HG02759 (cell line): ENCODE data around the gene CHST12.

ENCODE experiments used
- ATAC-seq: cut with Tn5 transposase; IDR thresholded peaks from one replicate; pipeline ENCODE4 v1.9.1; 2021; ENCODE audit warnings: mild to moderate bottlenecking, moderate library complexity; ENCODE audit not compliant: unreplicated experiment

Gene CHST12

DNA sequence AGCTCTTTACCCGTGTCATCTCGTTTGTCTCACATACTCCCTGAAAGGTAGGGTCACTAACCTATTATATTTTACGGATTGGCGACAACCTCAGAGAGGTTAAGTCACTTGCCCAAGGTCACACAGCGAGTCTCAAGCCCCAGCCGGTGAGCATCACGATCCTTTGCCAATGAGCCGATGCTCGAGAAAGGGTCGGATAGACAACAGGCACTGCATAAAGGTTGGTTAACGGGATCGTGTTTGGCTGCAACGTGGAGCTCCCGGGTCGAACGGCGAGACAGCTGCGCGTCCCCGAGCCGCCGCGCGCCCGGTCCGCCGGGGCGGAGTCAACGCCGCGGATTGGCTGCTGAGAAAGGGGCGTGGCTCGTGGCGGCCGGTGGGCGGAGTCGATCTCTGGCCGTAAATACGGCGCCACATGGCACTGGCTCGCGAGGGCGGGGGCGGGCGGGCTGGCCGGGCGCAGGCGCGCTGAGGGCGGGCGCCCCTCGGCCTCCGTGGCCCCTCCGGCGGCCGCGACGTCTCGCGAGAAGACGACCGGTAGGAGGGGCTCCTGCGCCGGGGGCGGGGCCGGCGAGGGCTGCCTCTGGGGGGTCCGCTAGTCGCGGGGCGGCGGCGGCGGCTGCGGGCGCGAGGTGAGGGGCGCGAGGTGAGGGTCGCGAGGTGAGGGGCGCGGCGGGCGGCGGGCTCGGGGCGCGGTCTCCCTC lies at the start of gene CHST12:
TSS of gene CHST12 (plus strand) at position 598 of the 704 bp plus-strand sequence. CDS start 29,029 bp downstream, outside the sequence.
- ATAC-seq: peak; percentile 58

DNA sequence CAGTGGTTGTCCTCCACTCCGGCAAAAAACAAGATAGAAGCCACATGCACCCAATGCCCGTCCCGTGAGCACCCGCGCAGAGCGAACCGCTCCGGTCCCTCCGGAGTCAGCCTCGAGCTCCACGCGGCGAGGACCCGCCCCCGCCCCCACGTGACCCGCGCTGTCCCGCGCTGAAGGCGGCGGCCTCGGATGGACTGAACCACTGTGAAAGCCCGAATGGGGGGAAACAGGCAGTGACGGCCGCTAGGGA lies 49.5 kb upstream of the CHST12 start:
- peak; percentile 45 for ATAC-seq

DNA sequence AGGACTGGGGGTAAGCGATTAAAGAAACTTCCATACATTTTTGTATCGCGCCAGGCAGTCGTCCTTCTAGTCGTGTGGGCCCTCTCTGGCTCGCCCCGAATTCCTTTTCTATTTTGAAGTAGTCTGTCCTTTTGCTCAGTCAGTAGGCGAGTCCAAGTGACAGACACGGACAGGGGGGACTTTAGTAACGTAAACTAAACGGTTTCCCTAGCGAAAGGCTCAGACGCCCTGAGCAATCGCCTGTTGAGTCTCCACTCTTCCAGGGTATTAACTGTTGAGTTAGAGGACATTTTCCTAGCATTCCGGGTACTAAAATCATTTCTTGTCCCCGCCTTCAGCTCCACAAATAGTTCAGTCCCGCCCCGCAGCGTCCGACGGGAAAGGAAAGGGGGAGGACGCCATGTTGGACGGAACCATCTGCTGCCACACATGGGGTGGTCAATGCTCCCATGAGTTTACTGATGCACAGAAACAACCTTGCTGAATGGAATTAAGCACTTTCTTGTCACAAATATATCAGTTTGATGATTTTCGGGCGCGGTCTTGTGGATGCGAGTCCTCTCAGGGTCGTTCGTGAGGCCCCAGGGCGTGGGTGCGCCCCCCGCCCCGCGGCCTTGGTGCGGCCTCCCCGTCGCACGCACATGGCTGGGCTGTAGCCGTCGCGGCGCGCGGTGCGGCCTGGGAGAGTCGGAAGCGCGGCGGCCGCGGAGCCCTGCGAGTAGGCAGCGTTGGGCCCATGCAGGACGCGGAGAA lies 49.0 kb upstream of the CHST12 start, which contains the start of gene EIF3B:
TSS of gene EIF3B (plus strand) at position 642 of the 753 bp plus-strand sequence. CDS start at position 737, 95 bp downstream.
- peak; percentile 89 for ATAC-seq

DNA sequence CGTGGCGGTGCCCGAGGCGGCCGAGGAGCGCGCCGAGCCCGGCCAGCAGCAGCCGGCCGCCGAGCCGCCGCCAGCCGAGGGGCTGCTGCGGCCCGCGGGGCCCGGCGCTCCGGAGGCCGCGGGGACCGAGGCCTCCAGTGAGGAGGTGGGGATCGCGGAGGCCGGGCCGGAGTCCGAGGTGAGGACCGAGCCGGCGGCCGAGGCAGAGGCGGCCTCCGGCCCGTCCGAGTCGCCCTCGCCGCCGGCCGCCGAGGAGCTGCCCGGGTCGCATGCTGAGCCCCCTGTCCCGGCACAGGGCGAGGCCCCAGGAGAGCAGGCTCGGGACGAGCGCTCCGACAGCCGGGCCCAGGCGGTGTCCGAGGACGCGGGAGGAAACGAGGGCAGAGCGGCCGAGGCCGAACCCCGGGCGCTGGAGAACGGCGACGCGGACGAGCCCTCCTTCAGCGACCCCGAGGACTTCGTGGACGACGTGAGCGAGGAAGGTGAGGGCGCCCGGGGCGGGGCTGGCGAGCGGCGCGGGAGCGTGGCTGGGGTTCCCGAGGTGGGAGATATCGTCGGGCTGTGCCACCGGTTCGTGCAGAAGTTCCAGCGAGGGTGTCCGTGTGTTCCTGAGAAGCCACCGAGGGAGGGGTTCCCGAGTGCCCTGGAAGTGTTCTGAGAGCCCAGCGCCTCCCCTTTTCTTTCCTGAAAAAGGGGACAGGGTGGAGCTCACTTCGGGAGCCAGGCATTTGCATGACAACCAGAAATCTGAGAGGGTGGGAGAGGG lies 48.3 kb upstream of the CHST12 start:
- peak; percentile 31 for ATAC-seq

DNA sequence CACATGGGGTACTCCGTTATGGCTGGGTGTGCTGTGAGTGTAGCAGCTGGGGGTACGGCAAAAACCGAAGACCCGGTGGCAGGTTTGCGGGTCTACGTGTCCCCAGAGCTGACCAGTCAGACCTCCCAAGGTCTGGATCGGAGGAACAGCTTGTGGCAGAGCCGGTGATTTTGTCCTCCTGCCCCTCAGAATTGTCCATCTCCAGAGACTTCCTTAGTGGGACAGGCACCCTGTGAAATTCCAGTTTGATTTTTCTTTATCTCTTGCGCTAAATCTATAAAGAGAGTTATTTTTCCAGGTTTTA lies 47.8 kb upstream of the CHST12 start:
- no peak for ATAC-seq

DNA sequence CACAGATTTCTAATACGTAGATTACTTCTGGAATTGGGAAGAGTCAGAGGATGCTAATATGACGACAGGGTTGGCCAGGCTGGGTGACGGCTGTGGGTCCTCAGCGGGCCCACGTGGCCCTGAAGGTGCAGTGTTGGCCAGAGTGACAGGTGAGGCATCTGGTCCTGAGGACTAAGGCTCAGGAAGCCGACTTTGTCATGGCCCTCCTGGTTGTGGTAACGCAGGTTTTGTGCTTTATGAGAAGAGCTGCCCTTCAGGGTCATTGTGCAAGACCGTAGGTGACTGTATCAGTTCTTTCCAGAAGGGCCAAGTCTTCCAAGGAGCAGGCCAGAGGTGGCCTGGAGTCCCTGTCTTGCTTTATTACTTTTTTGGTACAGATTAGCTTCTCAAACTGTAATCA lies 46.2 kb upstream of the CHST12 start:
- no peak for ATAC-seq

DNA sequence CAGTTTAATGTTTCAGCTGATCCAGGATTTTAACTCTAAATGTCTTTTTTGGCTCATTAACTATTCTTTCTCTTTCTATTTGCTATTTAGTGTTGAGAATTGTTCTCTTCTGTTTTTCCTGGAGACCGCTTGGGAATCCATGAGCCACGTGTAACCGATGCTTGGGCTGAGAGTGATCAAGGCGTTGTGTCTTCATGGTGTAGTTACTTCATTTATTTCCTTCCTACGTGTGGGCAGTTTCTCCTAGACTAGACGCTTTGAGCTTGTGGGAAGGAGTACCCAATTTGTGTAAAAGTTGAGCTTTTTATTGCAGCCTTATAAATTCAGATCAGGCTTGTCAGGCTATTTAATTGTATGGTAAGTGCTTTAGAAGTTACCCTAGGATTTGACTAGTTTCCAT lies 45.8 kb upstream of the CHST12 start:
- no peak for ATAC-seq

DNA sequence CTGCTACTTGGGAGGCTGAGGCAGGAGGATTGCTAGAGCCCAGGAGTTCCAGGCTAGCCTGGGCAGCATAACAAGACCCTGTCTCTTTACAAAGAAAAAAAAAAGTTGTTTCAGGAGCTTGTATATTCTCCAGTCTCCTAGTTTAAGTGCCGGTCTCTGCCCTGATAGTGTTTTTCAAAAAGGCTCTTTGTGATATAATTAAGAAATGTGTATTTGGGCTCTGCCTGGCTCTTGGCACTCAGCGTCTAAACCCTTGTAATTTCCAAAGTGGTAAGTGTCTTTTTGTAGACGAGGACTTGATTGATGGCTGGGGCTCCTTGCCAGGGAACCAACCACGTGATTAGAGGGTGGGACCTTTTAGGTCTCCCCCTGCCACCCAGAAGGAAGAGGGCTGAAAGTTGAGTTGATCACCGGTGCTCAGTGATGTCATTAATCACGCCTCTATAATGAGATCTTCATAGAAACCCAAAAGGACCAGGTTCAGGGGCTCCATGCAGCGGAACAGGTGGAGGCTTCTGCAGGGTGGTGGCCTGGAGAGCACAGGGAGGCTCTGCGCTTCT lies 44.4 kb upstream of the CHST12 start:
- no peak for ATAC-seq

DNA sequence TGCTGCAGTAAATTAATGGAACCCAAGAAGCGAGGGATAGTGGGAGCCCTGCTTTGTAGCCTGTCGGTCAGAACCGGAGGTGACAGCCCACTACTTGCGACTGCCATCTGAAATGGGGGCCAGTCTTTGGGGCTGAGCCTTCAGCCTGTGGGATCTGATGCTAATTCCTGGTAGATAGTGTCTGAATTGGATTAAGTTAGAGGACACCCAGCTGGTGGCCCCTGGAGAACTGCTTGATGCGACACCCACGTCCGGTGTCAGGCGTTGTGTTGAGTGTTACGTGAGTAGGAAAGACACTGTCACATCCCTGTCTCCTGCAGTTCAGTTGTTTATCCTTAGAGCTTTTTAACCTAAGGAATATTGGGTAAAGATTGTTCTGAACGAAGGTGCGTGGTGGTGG lies 43.8 kb upstream of the CHST12 start:
- ATAC-seq: no peak

DNA sequence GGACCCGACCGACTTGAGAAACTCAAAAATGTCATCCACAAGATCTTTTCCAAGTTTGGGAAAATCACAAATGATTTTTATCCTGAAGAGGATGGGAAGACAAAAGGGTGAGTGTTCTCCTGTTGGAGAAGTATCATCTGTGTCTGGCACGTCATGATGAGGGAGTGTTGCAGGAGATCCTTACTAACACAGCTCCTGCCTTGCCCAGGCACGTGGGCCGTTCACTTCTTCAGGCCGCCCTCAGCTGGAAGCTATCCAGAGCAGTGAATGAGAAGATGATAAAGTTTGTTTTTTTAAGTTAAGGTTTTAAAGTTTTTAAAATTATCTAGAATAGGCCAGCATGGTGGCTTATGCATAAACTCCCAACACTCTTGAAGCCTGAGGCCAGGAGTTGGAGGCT lies 42.6 kb upstream of the CHST12 start:
- no peak for ATAC-seq

DNA sequence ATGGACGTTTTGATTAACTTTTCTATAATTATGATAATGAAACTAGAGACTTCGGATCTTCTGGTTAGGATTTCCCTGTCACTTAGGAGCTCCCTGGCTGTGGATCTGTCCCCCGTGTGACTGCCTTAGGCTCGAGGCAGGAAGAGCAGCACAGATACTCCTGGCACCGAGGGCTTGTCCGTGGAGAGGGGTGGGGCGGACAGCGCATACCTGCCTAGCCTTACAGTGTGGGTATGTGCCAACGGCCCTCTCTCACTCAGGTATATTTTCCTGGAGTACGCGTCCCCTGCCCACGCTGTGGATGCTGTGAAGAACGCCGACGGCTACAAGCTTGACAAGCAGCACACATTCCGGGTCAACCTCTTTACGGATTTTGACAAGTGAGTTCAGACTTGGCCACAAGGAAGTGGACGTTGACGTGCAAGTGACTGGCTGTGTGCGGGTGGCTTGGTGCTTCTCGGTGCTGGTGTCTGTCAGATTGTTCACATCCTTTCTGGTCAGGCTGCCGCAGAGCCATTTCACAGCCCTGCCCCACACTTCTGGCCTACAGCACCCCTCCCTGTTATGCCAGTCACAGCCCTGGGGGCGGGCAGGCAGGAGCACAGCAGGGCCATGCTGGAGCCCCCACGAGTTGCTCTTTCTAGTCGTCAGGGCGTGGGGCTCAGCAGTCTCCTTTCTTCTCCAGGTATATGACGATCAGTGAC lies 40.9 kb upstream of the CHST12 start:
- no peak for ATAC-seq

DNA sequence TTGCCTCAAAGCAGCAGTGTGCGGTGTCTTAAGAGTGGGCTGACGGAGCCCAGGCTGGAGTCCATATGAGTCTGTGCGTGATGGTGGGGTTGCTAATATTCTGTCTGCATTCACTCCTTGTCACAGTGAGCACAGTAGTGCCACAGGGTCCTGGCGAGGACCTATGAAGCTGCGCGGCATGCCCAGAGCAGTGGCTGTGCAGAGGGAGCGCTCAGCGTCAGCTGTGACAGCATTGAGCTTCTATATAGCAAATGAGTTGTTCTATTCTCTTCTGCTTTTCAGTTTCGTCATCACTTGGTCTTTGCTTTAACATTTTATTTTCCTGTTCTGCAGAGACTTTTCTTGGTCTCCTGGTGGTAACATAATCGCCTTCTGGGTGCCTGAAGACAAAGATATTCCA lies 34.3 kb upstream of the CHST12 start:
- ATAC-seq: no peak

DNA sequence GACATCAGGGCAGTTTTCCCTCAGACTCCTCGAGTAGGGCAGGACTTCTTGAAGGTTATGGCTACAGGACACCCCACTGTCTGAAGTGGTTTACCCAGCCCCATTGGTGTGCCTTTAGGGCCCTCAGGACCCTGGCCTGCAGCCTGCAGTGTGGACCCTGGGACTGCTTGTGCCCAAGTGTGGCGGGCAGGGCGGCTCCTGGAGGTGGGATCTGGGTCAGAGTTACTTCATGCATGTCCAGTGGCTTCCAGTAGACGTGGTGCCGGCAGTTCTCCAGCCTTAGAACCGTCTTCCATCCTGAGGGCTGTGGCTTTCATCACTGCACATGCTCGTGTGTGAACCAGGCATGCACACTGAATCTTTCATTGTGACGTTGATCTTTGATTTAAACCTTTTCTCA lies 32.1 kb upstream of the CHST12 start:
- no peak for ATAC-seq

DNA sequence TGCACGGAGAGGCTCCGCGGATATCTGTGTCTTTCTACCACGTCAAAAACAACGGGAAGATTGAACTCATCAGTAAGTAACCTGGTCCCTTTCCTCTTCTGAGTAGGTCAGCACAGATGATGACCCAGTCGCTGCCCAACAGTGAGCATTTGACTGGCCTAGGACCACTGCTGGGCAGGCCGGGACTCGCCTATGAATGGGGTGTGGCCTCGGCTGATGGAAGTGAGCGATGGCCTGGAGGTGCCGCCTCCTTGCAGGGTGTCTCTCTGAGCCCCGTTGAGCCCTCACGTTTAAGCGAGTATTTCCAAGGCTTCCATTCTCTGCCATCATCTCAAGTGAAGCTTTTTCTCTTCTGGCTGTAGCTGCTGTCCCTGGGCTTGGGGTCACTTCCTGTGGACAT lies 30.7 kb upstream of the CHST12 start:
- ATAC-seq: no peak

DNA sequence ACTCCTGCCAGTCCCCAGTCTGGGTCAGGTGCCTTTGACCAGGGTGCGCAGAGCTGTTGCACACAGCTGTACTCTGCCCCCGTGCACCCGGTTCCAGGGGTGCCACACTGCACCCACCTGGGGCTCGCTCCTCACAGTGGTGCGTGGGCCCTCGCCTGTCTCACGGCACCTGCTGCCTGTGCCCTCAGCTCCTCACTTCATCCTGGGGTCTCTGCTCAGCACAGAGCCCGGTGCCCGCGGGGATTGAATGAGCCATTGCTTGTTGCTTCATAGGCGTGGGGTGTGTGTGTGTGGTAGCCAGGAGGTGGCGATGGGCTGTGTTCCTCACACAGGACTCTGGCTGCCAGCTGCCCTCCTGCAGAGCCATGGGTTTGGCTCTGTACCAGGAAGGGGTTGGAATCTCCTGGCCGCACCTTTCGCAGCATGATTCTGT lies 30.3 kb upstream of the CHST12 start:
- ATAC-seq: no peak

DNA sequence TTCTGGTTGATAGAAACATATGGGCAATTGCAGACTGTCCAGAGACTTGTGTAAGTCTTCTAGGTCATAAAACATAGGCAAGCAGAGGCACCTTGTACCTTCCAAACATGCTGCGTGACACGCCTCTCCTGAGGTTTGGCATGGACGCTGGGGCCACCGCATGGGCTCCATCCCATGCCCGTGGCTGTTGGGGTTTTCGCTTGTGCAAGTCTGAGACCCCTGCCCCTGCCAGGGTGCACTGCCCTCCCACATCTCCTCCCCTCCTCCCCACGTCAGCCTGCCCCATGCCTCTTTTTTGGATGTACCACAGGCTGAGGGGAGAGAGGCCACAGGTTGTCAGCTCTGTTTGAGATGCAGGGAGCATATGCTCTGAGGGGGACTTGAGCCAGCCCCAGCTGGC lies 29.8 kb upstream of the CHST12 start:
- no peak for ATAC-seq

DNA sequence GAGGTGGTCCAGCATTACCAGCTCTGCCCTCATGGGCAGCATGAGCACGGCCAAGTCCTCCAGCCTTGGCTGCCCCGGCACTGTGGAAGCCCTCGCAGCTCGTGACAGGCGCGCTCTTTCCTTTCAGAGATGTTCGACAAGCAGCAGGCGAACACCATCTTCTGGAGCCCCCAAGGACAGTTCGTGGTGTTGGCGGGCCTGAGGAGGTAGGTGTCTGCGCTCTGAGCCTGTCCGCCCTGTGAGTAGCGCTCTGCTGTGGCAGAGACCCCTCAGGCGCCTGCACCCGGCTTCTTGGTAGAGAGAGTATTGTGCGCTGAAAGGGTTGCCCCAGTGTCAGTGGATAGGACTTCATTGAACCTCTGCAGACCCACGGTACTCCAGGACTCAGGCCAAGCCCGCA lies 29.0 kb upstream of the CHST12 start:
- no peak for ATAC-seq

DNA sequence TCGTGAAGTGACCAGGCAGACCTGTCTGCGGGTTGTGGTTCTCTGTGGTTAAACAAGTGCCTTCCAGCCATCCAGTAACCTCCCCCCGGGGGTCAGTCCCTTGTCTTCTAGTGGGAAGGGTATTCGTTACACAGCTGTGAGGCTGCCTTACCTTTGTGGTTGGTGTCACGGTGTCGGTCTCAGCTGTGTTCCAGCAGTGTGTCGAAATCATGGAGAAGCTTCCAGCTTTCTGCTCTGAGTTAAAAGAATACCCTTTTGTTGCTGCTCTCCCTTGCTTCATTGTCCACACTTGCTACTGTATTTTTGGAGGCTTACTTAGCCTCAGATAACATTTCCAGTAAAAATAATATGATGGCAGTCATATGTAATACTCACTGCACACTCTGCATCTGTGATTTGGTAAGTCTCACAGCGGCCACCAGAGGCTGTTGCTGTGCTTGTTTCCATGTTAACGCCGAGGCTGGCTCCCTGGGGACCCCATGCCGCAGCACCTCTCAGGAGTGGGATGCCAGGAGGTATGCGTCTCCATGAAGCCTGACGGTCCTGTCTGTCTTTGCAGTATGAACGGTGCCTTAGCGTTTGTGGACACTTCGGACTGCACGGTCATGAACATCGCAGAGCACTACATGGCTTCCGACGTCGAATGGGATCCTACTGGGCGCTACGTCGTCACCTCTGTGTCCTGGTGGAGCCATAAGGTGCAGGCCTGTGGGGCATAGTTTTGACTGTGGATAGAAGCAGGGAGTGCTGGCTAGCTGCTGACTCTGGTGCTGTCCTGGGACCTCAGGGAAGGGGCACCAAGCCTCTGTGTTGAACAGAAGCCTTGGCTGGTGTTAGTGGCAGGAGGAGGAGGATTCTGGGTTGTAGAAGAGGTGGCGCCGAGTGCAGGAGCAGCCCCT lies 28.3 kb upstream of the CHST12 start:
- no peak for ATAC-seq

DNA sequence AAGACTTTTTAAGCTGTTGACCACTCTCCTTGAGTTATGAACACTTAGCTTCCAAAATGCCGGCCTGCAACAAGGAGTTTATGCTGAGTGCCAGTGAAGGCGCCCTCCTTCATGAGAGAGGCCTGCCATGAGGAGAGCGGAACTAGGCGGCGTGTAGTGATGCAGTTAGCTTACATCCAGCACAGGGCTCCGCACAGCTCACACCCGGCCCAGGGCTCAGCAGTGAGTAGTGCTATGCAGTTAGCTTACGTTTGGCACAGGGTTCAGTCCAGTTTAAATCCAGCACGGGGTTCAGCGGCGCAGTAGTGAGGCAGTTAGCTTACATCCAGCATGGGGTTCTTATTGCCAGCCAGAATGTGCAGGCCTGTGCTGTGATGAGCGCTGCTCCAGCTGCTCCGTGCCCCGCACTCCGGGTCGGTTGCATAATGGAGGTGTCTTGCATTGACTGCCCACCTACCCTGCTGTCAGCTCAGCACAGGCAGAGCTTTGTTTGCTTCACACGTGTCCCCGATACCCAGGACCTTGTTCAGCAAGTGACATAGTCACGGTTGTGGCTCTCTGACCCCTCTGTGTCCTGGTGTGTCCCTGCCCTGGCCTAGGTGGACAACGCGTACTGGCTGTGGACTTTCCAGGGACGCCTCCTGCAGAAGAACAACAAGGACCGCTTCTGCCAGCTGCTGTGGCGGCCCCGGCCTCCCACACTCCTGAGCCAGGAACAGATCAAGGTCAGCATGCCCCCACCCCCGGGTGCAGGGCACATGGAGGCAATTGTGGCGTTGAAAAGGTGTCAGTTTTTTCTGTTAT lies 26.9 kb upstream of the CHST12 start:
- ATAC-seq: no peak
